PC-9 (cell line): ENCODE results near the gene TMEM80.

Experiments
- CTCF ChIP-seq: fragments of 200-600 bp; sonication (generic); conservative IDR thresholded peaks from 2 replicates; pipeline ENCODE4 v1.6.1; 2017; ENCODE audit warnings: mixed run types, antibody characterized with exemption, mild to moderate bottlenecking, moderate library complexity
- EZH2 ChIP-seq: fragments of 200-600 bp; sonication (generic); IDR thresholded peaks from 2 replicates; pipeline ENCODE4 v1.8.0; 2017; ENCODE audit warnings: antibody characterized with exemption, low read depth

- no peak for TF ChIP-seq EZH2
- no peak for TF ChIP-seq CTCF
These were observed 26.2 kb downstream of the TMEM80 start for GRCh38 chr11:721741-722345.
